IMR-90 (cell line): ENCODE measurements around the gene GRIFIN. TPM values are rescaled to one million over a fixed set of nuclear protein-coding genes. Genes with fewer than 3 reads are reported as not detected.

Source experiments
- ATAC-seq: fragments of 200-7000 bp; cut with Tn5 transposase; 2 replicates; pipeline ENCODE4 v1.9.1; 2020; ENCODE audit warnings: low read depth, mild to moderate bottlenecking, moderate library complexity
- BruUV-seq: library from RNA; stranded (reverse); fragments of 400-500 nt; replicated peaks from 2 replicates; lab custom pipeline; 2021; lab: Mats Ljungman, UMichigan
- CTCF ChIA-PET: fragments of 300-600 bp; formaldehyde crosslinking; extraction: SDS; loops from one replicate; lab custom pipeline; 2021; ENCODE audit warnings: antibody characterized with exemption; lab: Yijun Ruan, JAX
- POLR2A ChIA-PET: fragments of 300-600 bp; sonication (Branson Sonifier 250); formaldehyde crosslinking; loops from one replicate; lab custom pipeline; 2022; ENCODE audit warnings: antibody characterized with exemption; ENCODE audit not compliant: unreplicated experiment; lab: Charles Lee
- DNase-seq: peaks from one replicate; pipeline ENCODE4 v3.0.0; 2013
- H2AFZ ChIP-seq: replicated peaks from 2 replicates; pipeline ENCODE3; 2013; ENCODE audit warnings: low read length, mild to moderate bottlenecking; ENCODE audit not compliant: poor library complexity
- H2AK5ac ChIP-seq: 2 replicates; pipeline ENCODE4 v1.6.1; 2013; ENCODE audit warnings: low read depth, low read length, inconsistent platforms
- H2AK9ac ChIP-seq: replicated peaks from 2 replicates; pipeline ENCODE3; 2013; ENCODE audit warnings: mild to moderate bottlenecking, low read depth, low read length, moderate library complexity; ENCODE audit not compliant: poor library complexity
- H2BK120ac ChIP-seq: 2 replicates; pipeline ENCODE4 v1.6.1; 2013; ENCODE audit warnings: low read depth, low read length, inconsistent platforms
- H2BK15ac ChIP-seq: 3 replicates; pipeline ENCODE4 v1.6.1; 2013; ENCODE audit warnings: low read depth, low read length, inconsistent platforms
- H2BK20ac ChIP-seq: 2 replicates; pipeline ENCODE4 v1.6.1; 2013; ENCODE audit warnings: low read depth, mild to moderate bottlenecking, inconsistent platforms, low read length, moderate library complexity
- H2BK5ac ChIP-seq: 2 replicates; pipeline ENCODE4 v1.6.1; 2013; ENCODE audit warnings: mild to moderate bottlenecking, low read depth, low read length, inconsistent platforms; ENCODE audit not compliant: poor library complexity, severe bottlenecking
- H3K14ac ChIP-seq: replicated peaks from 2 replicates; pipeline ENCODE4 v1.6.1; 2013; ENCODE audit warnings: low read depth, low read length, inconsistent platforms
- H3K18ac ChIP-seq: 2 replicates; pipeline ENCODE4 v1.6.1; 2013; ENCODE audit warnings: low read depth, low read length, control low read depth
- H3K23ac ChIP-seq: 2 replicates; pipeline ENCODE4 v1.6.1; 2013; ENCODE audit warnings: low read depth, low read length, inconsistent platforms
- H3K27ac ChIP-seq: 2 replicates; pipeline ENCODE4 v1.5.1; 2013; ENCODE audit warnings: mild to moderate bottlenecking, control low read depth, low read length; ENCODE audit not compliant: insufficient read depth
- H3K27me3 ChIP-seq: 2 replicates; pipeline ENCODE4 v1.6.1; 2013; ENCODE audit warnings: low read length; ENCODE audit not compliant: control insufficient read depth, insufficient read depth
- H3K36me3 ChIP-seq: 2 replicates; pipeline ENCODE4 v1.6.1; 2013; ENCODE audit warnings: low read length, mixed read lengths; ENCODE audit not compliant: control insufficient read depth, insufficient read depth
- H3K4ac ChIP-seq: 2 replicates; pipeline ENCODE4 v1.6.1; 2013; ENCODE audit warnings: low read depth, low read length, inconsistent platforms
- H3K4me1 ChIP-seq: 2 replicates; pipeline ENCODE4 v1.6.1; 2013; ENCODE audit warnings: low read length, mixed read lengths; ENCODE audit not compliant: control insufficient read depth, insufficient read depth
- H3K4me2 ChIP-seq: 2 replicates; pipeline ENCODE4 v1.6.1; 2013; ENCODE audit warnings: low read depth, mild to moderate bottlenecking, control low read depth, low read length, moderate library complexity
- H3K4me3 ChIP-seq: 2 replicates; pipeline ENCODE4 v1.5.1; 2013; ENCODE audit warnings: low read depth, mild to moderate bottlenecking, control low read depth, low read length, moderate library complexity; ENCODE audit not compliant: insufficient read depth
- H3K56ac ChIP-seq: 2 replicates; pipeline ENCODE4 v1.6.1; 2013; ENCODE audit warnings: low read length, inconsistent platforms; ENCODE audit not compliant: insufficient read depth; ENCODE audit errors: extremely low read depth
- H3K79me1 ChIP-seq, 2 experiments: 2 replicates each; pipeline ENCODE4 v1.6.1; 2013; ENCODE audit warnings: low read length in 2 of 2, inconsistent platforms in 1 of 2, low read depth in 1 of 2
- H3K9ac ChIP-seq: 2 replicates; pipeline ENCODE4 v1.6.1; 2013; ENCODE audit warnings: low read depth, low read length, control low read depth
- H3K9me1 ChIP-seq: 2 replicates; pipeline ENCODE4 v1.6.1; 2013; ENCODE audit warnings: low read length, inconsistent platforms; ENCODE audit not compliant: insufficient read depth
- H3K9me3 ChIP-seq: 2 replicates; pipeline ENCODE4 v1.6.1; 2013; ENCODE audit warnings: low read length; ENCODE audit not compliant: control insufficient read depth, insufficient read depth
- H4K20me1 ChIP-seq: 2 replicates; pipeline ENCODE4 v1.6.1; 2013; ENCODE audit warnings: low read length, inconsistent platforms; ENCODE audit not compliant: insufficient read depth
- H4K5ac ChIP-seq: 2 replicates; pipeline ENCODE4 v1.6.1; 2013; ENCODE audit warnings: mild to moderate bottlenecking, low read depth, low read length, control low read depth
- H4K8ac ChIP-seq, 2 experiments: 2 replicates each; pipeline ENCODE4 v1.6.1; 2013; ENCODE audit warnings: low read depth in 2 of 2, low read length in 2 of 2, control low read depth in 1 of 2, inconsistent platforms in 1 of 2
- H4K91ac ChIP-seq: 2 replicates; pipeline ENCODE4 v1.6.1; 2013; ENCODE audit warnings: low read depth, low read length, inconsistent platforms; ENCODE audit not compliant: insufficient read depth
- CEBPB ChIP-seq: IDR thresholded peaks from 2 replicates; pipeline ENCODE4 v1.6.1; 2012; ENCODE audit warnings: low read depth, low read length, improper control_type of control experiment
- CHD1 ChIP-seq: IDR thresholded peaks from 2 replicates; pipeline ENCODE4 v1.6.1; 2012; ENCODE audit warnings: low read depth, low read length, improper control_type of control experiment
- CTCF ChIP-seq: conservative IDR thresholded peaks from 2 replicates; pipeline ENCODE4 v1.5.1; 2012; ENCODE audit warnings: mild to moderate bottlenecking, low read depth, low read length, improper control_type of control experiment
- ELK1 ChIP-seq: fragments of 150-350 bp; IDR thresholded peaks from 2 replicates; pipeline ENCODE4 v1.6.1; 2016; ENCODE audit warnings: low read depth, mild to moderate bottlenecking, low read length, moderate library complexity, borderline replicate concordance
- FOS ChIP-seq: fragments of 150-350 bp; IDR thresholded peaks from 2 replicates; pipeline ENCODE4 v1.6.1; 2016; ENCODE audit warnings: low read depth, low read length
- MAFK ChIP-seq: IDR thresholded peaks from 2 replicates; pipeline ENCODE4 v1.6.1; 2012; ENCODE audit warnings: low read depth, low read length, improper control_type of control experiment
- MAZ ChIP-seq: IDR thresholded peaks from 2 replicates; pipeline ENCODE4 v1.6.1; 2012; ENCODE audit warnings: low read depth, mild to moderate bottlenecking, low read length, improper control_type of control experiment, moderate library complexity, borderline replicate concordance
- NFE2L2 ChIP-seq: fragments of 150-350 bp; IDR thresholded peaks from 2 replicates; pipeline ENCODE4 v1.6.1; 2016; ENCODE audit warnings: low read depth, mild to moderate bottlenecking, low read length
- RCOR1 ChIP-seq: IDR thresholded peaks from 2 replicates; pipeline ENCODE4 v1.6.1; 2012; ENCODE audit warnings: mild to moderate bottlenecking, low read length, improper control_type of control experiment; ENCODE audit not compliant: insufficient replicate concordance
- RFX5 ChIP-seq: IDR thresholded peaks from 2 replicates; pipeline ENCODE4 v1.8.0; 2012; ENCODE audit warnings: low read depth, mild to moderate bottlenecking, low read length, moderate library complexity
- SMC3 ChIP-seq: fragments of 150-350 bp; IDR thresholded peaks from 2 replicates; pipeline ENCODE4 v1.6.1; 2016; ENCODE audit warnings: low read depth, mild to moderate bottlenecking, antibody characterized with exemption, low read length, moderate library complexity
- WGBS, 2 experiments: methylation state at CpG; one replicate each; pipeline versions ENCODE4 v1.1.5 to v1.1.7; 2013; ENCODE audit warnings: missing lambda C conversion rate in 2 of 2; ENCODE audit not compliant: insufficient read length in 1 of 2; ENCODE audit errors: extremely low coverage in 2 of 2; 5-methylcytosine and 5-hydroxymethylcytosine counted together
- dilution Hi-C: fragments of 300-500 bp; cut with HindIII; formaldehyde crosslinking; loops from one replicate; pipeline ENCODE4 v1.14.3; 2018; ENCODE audit warnings: low sequenced_read_pairs; ENCODE audit not compliant: unreplicated experiment
- in situ Hi-C: fragments of 300-500 bp; cut with MboI; formaldehyde crosslinking; loops from 3 replicates; pipeline ENCODE4 v1.14.3; 2019; ENCODE audit warnings: low sequenced_read_pairs, inconsistent platforms, mixed read lengths
- intact Hi-C: fragments of 100-400 bp; cut with micrococcal nuclease; formaldehyde crosslinking; loops from 2 replicates; pipeline ENCODE4 v1.10.0; 2022
- polyA plus RNA-seq, 3 experiments: library from polyadenylated mRNA; depleted of rRNA; stranded (reverse); fragments of >200 nt; gene quantifications; 2 replicates each; pipeline ENCODE4 v1.2.3, GENCODE V29; 2012; ENCODE audit warnings: low replicate concordance in 1 of 3
- total RNA-seq: library from RNA; depleted of rRNA; stranded (reverse); fragments of >200 nt; gene quantifications from 2 replicates; pipeline ENCODE4 v1.2.3, GENCODE V29; 2012

Gene GRIFIN
- total and polyA plus RNA-seq, 2 of the 4 experiments (the other 2 are of a cell fraction): not detected

- no peak overlapping the region for H3K18ac ChIP-seq
- H4K91ac ChIP-seq: no peak overlapping the region
- no peak overlapping the region for H3K23ac ChIP-seq
- H3K27me3 ChIP-seq: no peaks in the 10 kb centered on the region
- in situ Hi-C loops: no loop called here
- H2BK120ac ChIP-seq: no peak overlapping the region
- intact Hi-C loops: no loop called here
- ATAC-seq: no peak
- CTCF ChIA-PET: no interaction called here
- BruUV-seq: no TSS peak
- H4K5ac ChIP-seq: no peak overlapping the region
- H2BK5ac ChIP-seq: no peak overlapping the region
- H2BK15ac ChIP-seq: no peak overlapping the region
- 0 out of 2 replicates have a peak, but pooled peaks cover 9% of the 10 kb centered on the region for H4K20me1 ChIP-seq
- no peak overlapping the region for H3K27ac ChIP-seq
- no peaks in the 10 kb centered on the region for H3K9me1 ChIP-seq
- H2AK9ac ChIP-seq: peak overlapping the region; percentile 47
- no peak overlapping the region for H3K4ac ChIP-seq
- H3K36me3 ChIP-seq: no peaks in the 10 kb centered on the region
- no peaks in the 10 kb centered on the region for H3K9me3 ChIP-seq
- TF ChIP-seq FOS (no peak), SMC3 (no peak), NFE2L2 (no peak), MAFK (no peak), MAZ (no peak), ELK1 (no peak), CHD1 (no peak), CTCF (no peak), RCOR1 (no peak), CEBPB (no peak), RFX5 (no peak)
- H3K79me1 ChIP-seq: peaks cover 0 to 10% of the 10 kb centered on the region in 2 experiments; a peak in 1 of 4 replicates
- no peak overlapping the region for H2BK20ac ChIP-seq
- no peak overlapping the region for H3K4me2 ChIP-seq
- no peak for DNase-seq
- H3K14ac ChIP-seq: no peak overlapping the region
- no peak overlapping the region for H3K56ac ChIP-seq
- H2AFZ ChIP-seq: no peak overlapping the region
- dilution Hi-C loops: no loop called here
- H3K4me3 ChIP-seq: no peak overlapping the region
- WGBS, 2 experiments: 89% methylated on average over 39 of the region's 53 CpGs; no CpG with 5 or more reads in 1 of the 2 experiments
- no peak overlapping the region for H3K9ac ChIP-seq
- no peak overlapping the region for H2AK5ac ChIP-seq
- H4K8ac ChIP-seq: no peak overlapping the region
- H3K4me1 ChIP-seq: peaks cover 34% of the 10 kb centered on the region
- POLR2A ChIA-PET: no interaction called here
These were observed 48.8 kb upstream of the GRIFIN start for GRCh38 chr7:2524808-2525657.
